ENCODE results near the gene ZDHHC1. TPM values are rescaled to one million over a fixed set of nuclear protein-coding genes. Genes with fewer than 3 reads are reported as not detected.

ZDHHC1 gene, protein sequence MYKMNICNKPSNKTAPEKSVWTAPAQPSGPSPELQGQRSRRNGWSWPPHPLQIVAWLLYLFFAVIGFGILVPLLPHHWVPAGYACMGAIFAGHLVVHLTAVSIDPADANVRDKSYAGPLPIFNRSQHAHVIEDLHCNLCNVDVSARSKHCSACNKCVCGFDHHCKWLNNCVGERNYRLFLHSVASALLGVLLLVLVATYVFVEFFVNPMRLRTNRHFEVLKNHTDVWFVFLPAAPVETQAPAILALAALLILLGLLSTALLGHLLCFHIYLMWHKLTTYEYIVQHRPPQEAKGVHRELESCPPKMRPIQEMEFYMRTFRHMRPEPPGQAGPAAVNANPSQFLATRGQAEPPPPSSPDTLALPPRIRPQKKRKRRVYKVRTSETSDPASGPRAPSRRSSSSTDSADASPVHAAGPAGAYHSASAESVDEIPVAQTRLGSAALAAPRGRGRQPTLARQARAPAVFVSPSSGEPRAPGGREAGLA
- total RNA-seq: 9.5 and 11.3 TPM in 2 replicates

DNA sequence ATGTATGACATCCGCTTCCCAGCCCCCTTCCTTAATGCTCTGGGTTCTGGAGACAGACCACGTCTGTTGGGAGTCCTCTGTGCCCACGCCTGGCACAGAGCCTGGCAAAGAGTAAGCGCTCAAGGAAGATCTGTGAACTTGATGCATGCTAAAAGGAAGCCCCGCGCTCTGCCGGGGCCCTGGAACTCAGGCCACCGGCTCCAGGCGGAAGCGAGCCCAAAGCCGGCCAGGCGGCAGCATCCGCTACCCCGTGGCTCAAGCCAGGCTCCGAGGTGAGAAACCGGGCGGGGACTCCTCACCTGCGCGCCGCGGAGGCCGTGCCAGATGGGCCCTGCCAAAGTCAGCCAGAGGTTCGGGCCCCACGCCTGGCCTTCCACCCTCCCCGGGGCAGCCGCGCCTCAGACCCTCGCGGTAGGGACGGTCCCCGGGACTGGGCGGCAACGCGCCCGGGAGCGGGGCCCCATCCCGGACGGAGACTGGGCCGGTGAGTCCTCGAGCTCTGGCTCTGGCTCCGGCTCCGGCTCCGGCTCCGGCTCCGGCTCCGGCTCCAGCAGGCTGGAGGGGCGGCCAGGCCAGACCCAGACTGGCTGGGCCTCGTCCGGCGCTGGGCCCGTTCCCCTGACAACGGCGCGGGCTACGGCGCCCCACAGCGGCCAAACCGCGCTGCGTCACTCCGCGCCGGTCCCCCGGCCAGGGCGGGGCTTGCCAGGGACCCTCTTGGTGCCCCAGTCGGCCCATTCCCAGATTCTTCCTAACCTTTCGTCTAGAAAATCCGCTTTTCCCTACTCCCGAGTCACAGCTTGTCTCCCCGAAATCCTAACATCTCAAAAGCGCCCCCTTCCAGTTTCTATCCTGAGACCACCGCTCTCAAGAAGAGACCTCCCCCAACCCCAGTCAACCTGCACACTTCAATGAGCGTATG, at the start of gene ZDHHC1:
ZDHHC1 (minus strand) TSS at position 606 of the 922 bp plus-strand sequence. CDS start 8,702 bp downstream, outside the sequence.
- DNase-seq (ENCODE audit: low read depth): no peak
- TF ChIP-seq, protein P1, sequence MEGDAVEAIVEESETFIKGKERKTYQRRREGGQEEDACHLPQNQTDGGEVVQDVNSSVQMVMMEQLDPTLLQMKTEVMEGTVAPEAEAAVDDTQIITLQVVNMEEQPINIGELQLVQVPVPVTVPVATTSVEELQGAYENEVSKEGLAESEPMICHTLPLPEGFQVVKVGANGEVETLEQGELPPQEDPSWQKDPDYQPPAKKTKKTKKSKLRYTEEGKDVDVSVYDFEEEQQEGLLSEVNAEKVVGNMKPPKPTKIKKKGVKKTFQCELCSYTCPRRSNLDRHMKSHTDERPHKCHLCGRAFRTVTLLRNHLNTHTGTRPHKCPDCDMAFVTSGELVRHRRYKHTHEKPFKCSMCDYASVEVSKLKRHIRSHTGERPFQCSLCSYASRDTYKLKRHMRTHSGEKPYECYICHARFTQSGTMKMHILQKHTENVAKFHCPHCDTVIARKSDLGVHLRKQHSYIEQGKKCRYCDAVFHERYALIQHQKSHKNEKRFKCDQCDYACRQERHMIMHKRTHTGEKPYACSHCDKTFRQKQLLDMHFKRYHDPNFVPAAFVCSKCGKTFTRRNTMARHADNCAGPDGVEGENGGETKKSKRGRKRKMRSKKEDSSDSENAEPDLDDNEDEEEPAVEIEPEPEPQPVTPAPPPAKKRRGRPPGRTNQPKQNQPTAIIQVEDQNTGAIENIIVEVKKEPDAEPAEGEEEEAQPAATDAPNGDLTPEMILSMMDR (IDR thresholded peaks at IDR 0.05; ENCODE audit: insufficient read depth, low read length, poor library complexity, severe bottlenecking): no peak
- peak within 1 kb of the TSS; percentile 80 for H3K4me3 ChIP-seq (ENCODE audit: low read depth, low read length)

DNA sequence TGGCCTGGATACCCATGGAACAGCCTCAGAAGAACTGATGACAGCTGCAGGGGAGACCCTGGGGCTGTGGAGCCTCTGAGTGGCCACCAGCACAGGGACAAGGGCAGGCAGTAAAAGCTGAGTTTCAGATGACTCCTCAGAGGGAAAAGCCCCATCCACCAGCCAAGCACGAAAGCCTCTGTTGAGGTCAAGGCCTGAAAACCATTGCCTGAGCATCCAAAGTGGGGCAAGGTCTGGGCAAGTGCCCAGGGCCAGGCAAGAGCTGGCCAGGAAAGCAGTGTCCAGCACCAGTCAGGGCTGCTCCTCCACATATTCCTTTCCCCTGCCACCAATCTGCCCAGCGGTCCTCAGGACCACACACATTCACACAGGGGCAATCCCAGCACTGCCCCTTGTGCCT, 48.3 kb upstream of the ZDHHC1 start:
- DNase-seq (ENCODE audit: low read depth): no peak
- H3K27me3 ChIP-seq (ENCODE audit: control insufficient read depth, insufficient read depth, low read length): no peaks in the 10 kb centered on the region
- no peak overlapping the region for H3K4me3 ChIP-seq (ENCODE audit: low read depth, low read length)
- TF ChIP-seq, protein P1 (IDR thresholded peaks at IDR 0.05; ENCODE audit: insufficient read depth, low read length, poor library complexity, severe bottlenecking): no peak
- H3K36me3 ChIP-seq (ENCODE audit: control insufficient read depth, insufficient read depth, low read length): no peaks in the 10 kb centered on the region

More for the DNA sequence above, at the start of gene ZDHHC1:
- no peaks in the 10 kb centered on the region for H3K36me3 ChIP-seq (ENCODE audit: control insufficient read depth, insufficient read depth, low read length)
- no peaks in the 10 kb centered on the region for H3K27me3 ChIP-seq (ENCODE audit: control insufficient read depth, insufficient read depth, low read length)

DNA sequence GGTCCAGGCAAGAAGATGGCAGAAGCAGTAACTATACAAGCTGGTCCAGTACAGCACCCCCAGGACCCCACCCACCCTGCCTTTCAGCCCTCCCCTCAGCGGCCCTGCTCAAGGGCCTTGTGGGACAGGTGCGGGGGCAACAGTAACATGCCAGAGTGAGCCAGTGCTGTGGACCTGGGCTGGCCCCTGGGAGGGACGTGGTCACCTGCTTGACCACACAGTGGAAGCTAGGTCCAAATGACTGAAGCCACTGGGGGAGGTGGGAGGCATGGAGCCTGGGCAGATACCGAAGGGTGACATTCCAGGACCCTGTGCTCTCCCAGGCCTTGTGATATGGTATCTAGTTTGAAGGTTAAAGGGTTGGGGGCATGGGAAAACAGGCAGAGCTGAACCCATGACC, 47.4 kb upstream of the ZDHHC1 start:
- no peak for DNase-seq (ENCODE audit: low read depth)

DNA sequence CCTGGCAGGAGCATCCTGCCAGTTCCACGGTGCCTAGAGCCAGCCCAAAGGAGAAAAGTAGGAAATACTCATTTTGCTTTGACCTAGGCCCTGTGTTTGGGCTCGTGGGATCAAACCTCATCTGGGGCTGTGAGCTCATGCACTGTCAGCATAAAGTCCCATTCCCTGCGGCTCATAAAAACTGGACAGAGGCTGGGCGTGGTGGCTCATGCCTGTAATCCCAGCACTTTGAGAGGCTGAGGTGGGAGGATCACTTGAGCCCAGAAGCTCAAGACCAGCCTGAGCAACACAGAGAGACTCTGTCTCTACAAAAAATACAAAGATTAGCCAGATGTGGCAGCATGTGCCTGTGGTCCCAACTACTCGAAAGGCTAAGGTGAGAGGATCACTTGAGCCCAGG, 46.8 kb upstream of the ZDHHC1 start:
- TF ChIP-seq, protein P1 (IDR thresholded peaks at IDR 0.05; ENCODE audit: insufficient read depth, low read length, poor library complexity, severe bottlenecking): no peak
- DNase-seq (ENCODE audit: low read depth): no peak
- Histone ChIP-seq H3K27me3 (ENCODE audit: control insufficient read depth, insufficient read depth, low read length) (no peaks in the 10 kb centered on the region), H3K4me3 (ENCODE audit: low read depth, low read length) (no peak overlapping the region), H3K36me3 (ENCODE audit: control insufficient read depth, insufficient read depth, low read length) (no peaks in the 10 kb centered on the region)

More for the DNA sequence above, 47.4 kb upstream of the ZDHHC1 start:
- Histone ChIP-seq H3K27me3 (ENCODE audit: control insufficient read depth, insufficient read depth, low read length) (no peaks in the 10 kb centered on the region), H3K4me3 (ENCODE audit: low read depth, low read length) (no peak overlapping the region), H3K36me3 (ENCODE audit: control insufficient read depth, insufficient read depth, low read length) (no peaks in the 10 kb centered on the region)
- TF ChIP-seq, protein P1 (IDR thresholded peaks at IDR 0.05; ENCODE audit: insufficient read depth, low read length, poor library complexity, severe bottlenecking): no peak

DNA sequence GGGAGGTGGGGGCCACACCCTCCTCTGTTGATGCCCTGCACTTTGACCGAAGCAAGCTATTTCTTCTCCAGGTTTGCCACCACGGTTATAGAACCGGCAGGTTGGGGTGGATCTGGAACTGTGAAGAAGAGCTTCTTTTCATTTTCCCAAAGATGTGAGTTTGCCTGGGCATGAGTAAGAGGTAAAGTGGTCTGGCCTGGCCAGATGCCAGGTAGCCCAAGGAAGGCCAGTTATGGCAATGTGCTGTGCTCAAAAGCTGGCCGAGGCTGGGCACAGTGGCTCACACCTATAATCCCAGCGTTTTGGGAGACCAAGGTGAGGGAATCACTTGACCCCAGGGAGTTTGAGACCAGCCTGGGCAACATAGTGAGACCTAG, 46.0 kb upstream of the ZDHHC1 start:
- no peak for DNase-seq (ENCODE audit: low read depth)
- Histone ChIP-seq H3K27me3 (ENCODE audit: control insufficient read depth, insufficient read depth, low read length) (no peaks in the 10 kb centered on the region), H3K36me3 (ENCODE audit: control insufficient read depth, insufficient read depth, low read length) (no peaks in the 10 kb centered on the region), H3K4me3 (ENCODE audit: low read depth, low read length) (no peak overlapping the region)
- TF ChIP-seq, protein P1 (IDR thresholded peaks at IDR 0.05; ENCODE audit: insufficient read depth, low read length, poor library complexity, severe bottlenecking): no peak
